HEK293T (cell line): Measurements from ENCODE around the gene USO1.

Experiments
- CTCF ChIA-PET: fragments of 350-600 bp; formaldehyde crosslinking; extraction: SDS; loops from one replicate; lab custom pipeline; 2021; ENCODE audit warnings: antibody characterized with exemption, inconsistent platforms; lab: Yijun Ruan, JAX
- POLR2A ChIA-PET: fragments of 350-600 bp; formaldehyde crosslinking; extraction: SDS; loops from one replicate; lab custom pipeline; 2020; ENCODE audit warnings: antibody characterized with exemption, inconsistent platforms; lab: Yijun Ruan, JAX
- DNase-seq: peaks from one replicate; pipeline ENCODE4 v3.0.0; 2012; ENCODE audit warnings: mixed read lengths; ENCODE audit errors: extremely low spot score
- ARNT ChIP-seq: fragments of 450-650 bp; IDR thresholded peaks from 2 replicates; pipeline ENCODE4 v1.6.1; 2017; ENCODE audit warnings: mild to moderate bottlenecking
- BHLHE40 ChIP-seq: fragments of 450-650 bp; IDR thresholded peaks from 2 replicates; pipeline ENCODE4 v1.6.1; 2016; ENCODE audit warnings: mild to moderate bottlenecking, moderate library complexity, borderline replicate concordance
- CTBP1 ChIP-seq: fragments of 450-650 bp; IDR thresholded peaks from 2 replicates; pipeline ENCODE4 v1.6.1; 2016; ENCODE audit warnings: borderline replicate concordance
- ELF4 ChIP-seq: fragments of 450-650 bp; IDR thresholded peaks from 2 replicates; pipeline ENCODE4 v1.6.1; 2017; ENCODE audit warnings: antibody characterized with exemption
- FOXA1 ChIP-seq: fragments of 450-650 bp; IDR thresholded peaks from 2 replicates; pipeline ENCODE4 v1.6.1; 2016; ENCODE audit warnings: mild to moderate bottlenecking
- FOXK2 ChIP-seq: fragments of 450-650 bp; IDR thresholded peaks from 2 replicates; pipeline ENCODE4 v1.6.1; 2016; ENCODE audit warnings: mild to moderate bottlenecking
- FOXM1 ChIP-seq: fragments of 450-650 bp; IDR thresholded peaks from 2 replicates; pipeline ENCODE4 v1.6.1; 2017; ENCODE audit warnings: mild to moderate bottlenecking, borderline replicate concordance
- HDGF ChIP-seq: fragments of 450-650 bp; IDR thresholded peaks from 2 replicates; pipeline ENCODE4 v1.6.1; 2017; ENCODE audit warnings: antibody characterized with exemption, borderline replicate concordance
- L3MBTL2 ChIP-seq: fragments of 450-650 bp; conservative IDR thresholded peaks from 2 replicates; pipeline ENCODE4 v1.6.1; 2016; ENCODE audit warnings: mild to moderate bottlenecking
- LEF1 ChIP-seq: fragments of 450-650 bp; IDR thresholded peaks from 2 replicates; pipeline ENCODE4 v1.6.1; 2017; ENCODE audit warnings: mild to moderate bottlenecking, borderline replicate concordance
- NFRKB ChIP-seq: fragments of 450-650 bp; IDR thresholded peaks from 2 replicates; pipeline ENCODE4 v1.6.1; 2016; ENCODE audit warnings: mild to moderate bottlenecking, moderate library complexity
- PKNOX1 ChIP-seq: fragments of 450-650 bp; IDR thresholded peaks from 2 replicates; pipeline ENCODE4 v1.6.1; 2016
- SP1 ChIP-seq: fragments of 450-650 bp; IDR thresholded peaks from 2 replicates; pipeline ENCODE4 v1.6.1; 2017
- SUZ12 ChIP-seq: fragments of 450-650 bp; IDR thresholded peaks from 2 replicates; pipeline ENCODE4 v1.6.1; 2016; ENCODE audit warnings: mild to moderate bottlenecking
- TARDBP ChIP-seq: fragments of 450-650 bp; IDR thresholded peaks from 2 replicates; pipeline ENCODE4 v1.6.1; 2016
- ZNF384 ChIP-seq: fragments of 450-650 bp; IDR thresholded peaks from 2 replicates; pipeline ENCODE4 v1.6.1; 2016

USO1 gene

DNA sequence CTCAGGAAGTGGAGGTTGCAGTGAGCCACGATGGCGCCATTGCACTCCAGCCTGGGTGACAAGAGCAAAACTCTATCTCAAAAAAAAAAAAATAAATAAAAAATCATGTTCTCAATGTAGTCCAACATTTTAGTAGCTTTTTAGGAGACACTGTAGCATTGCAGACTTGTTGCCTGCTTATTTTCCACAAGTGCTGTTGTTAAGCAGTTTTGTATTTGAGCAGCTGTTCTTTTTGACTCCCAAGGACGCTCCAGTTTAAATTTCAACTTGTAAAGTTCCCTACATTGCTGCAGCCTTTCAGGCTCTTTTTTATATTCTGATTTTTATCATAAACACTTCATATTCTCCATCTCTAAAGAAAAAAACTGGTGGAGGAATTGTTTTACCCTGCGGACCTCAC lies 94.7 kb downstream of the USO1 start:
- TF ChIP-seq FOXA1 (no peak), ZNF384 (no peak), SP1 (no peak), HDGF (no peak), FOXK2 (no peak), SUZ12 (no peak), PKNOX1 (no peak), CTBP1 (no peak), TARDBP (no peak), L3MBTL2 (no peak), BHLHE40 (no peak), NFRKB (no peak), LEF1 (no peak), ARNT (no peak), FOXM1 (no peak), ELF4 (no peak)
- CTCF ChIA-PET = interaction anchor here (0.6 kb wide), 1 partner anchor 18 kb away, joined by 8 read pairs; no protein-coding TSS in a partner anchor
- POLR2A ChIA-PET = no interaction called here
- DNase-seq = no peak

DNA sequence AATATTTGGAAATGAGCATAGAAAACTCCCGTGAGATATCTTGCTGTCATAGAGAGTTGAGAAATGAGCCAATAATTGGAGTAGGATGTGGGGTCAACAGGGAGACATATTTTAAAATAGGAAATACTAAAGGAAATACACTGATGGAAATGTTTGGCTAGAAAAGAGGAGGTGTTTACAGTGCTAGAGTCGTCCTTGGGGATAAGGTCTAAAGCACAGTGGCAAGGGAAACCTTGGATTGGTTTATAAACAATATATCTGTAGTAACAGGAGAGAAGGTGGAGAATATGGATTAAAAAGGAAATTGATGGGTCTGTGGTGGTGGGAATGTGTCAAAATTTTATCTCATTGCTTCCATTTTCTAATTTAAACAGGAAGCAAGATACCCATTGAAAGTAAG lies 95.8 kb downstream of the USO1 start:
- ChIA-PET POLR2A (no interaction called here), CTCF (no interaction called here)
- no peak for DNase-seq
- TF ChIP-seq TARDBP (no peak), LEF1 (no peak), ELF4 (no peak), CTBP1 (no peak), FOXM1 (no peak), SP1 (no peak), SUZ12 (no peak), ARNT (no peak), L3MBTL2 (no peak), FOXK2 (no peak), BHLHE40 (no peak), ZNF384 (no peak), FOXA1 (no peak), NFRKB (no peak)

GRCh38 chr4:75820676-75821075 lies 96.3 kb downstream of the USO1 start:
- ChIA-PET POLR2A (no interaction called here), CTCF (no interaction called here)
- TF ChIP-seq FOXA1 (no peak), ELF4 (no peak), ARNT (no peak), NFRKB (no peak), L3MBTL2 (no peak), ZNF384 (no peak), CTBP1 (no peak), PKNOX1 (no peak), TARDBP (no peak)
- DNase-seq = no peak

- TF ChIP-seq TARDBP (no peak), FOXM1 (no peak), ARNT (no peak)
- DNase-seq = no peak
- ChIA-PET CTCF (no interaction called here), POLR2A (no interaction called here)
Observed at GRCh38 chr4:75821216-75821615, 96.8 kb downstream of the USO1 start.

- ChIA-PET POLR2A (no interaction called here), CTCF (no interaction called here)
- TF ChIP-seq L3MBTL2 (no peak), FOXK2 (no peak), TARDBP (no peak)
- no peak for DNase-seq
Observed at GRCh38 chr4:75821966-75822365, 97.6 kb downstream of the USO1 start.

- ChIA-PET CTCF (no interaction called here), POLR2A (no interaction called here)
- no peak for DNase-seq
- no peak for TF ChIP-seq ELF4
- no peak for TF ChIP-seq FOXA1
- no peak for TF ChIP-seq CTBP1
Observed at GRCh38 chr4:75822416-75822815, 98.0 kb downstream of the USO1 start.

DNA sequence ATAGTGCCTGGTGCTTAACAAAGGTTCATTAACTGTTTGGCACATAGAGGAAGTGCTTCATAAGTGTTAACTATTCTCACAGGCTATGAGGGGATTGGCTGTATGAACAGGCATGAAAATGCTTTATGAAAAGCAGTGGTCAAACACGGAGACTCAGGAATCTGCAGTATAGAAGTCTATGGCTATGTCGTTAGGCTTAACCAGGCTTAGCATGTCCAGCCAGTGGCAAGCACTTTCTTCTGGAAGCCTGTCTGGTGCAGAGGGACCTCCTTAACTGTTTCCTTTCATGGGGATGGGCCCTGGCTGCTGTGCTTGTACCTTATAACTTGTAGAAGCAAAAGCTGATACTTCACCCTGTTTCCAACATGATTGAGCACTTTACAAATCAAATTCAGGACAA lies 99.4 kb downstream of the USO1 start:
- CTCF ChIA-PET = no interaction called here
- POLR2A ChIA-PET = no interaction called here
- DNase-seq = no peak
- TF ChIP-seq HDGF (no peak), SUZ12 (no peak), ELF4 (no peak), SP1 (no peak), FOXA1 (no peak)

GRCh38 chr4:75830906-75831305 lies 106.5 kb downstream of the USO1 start:
- POLR2A ChIA-PET = no interaction called here

More at GRCh38 chr4:75830906-75831305, 106.5 kb downstream of the USO1 start:
- no peak for TF ChIP-seq HDGF
- no peak for TF ChIP-seq FOXA1
- TF ChIP-seq NFRKB = no peak
- TF ChIP-seq ARNT = no peak
- TF ChIP-seq LEF1 = no peak
- no peak for TF ChIP-seq L3MBTL2
- CTCF ChIA-PET = interaction anchor here (0.7 kb wide), 1 partner anchor 17 kb away, joined by 3 read pairs; no protein-coding TSS in a partner anchor
- no peak for DNase-seq
